Transverse colon (tissue), 4 donors: ENCODE data around the gene SLC16A6. TPM values are rescaled to one million over a fixed set of nuclear protein-coding genes. Genes with fewer than 3 reads are reported as not detected.
A peak's percentile ranks its signal among the peaks of the same experiment; 100 is the strongest.

ENCODE experiments used
- DNase-seq: peaks from one replicate; pipeline ENCODE4 v3.0.0-alpha.2; 2019
- H3K27ac ChIP-seq, 4 donors: fragments of 200-600 bp; sonication (generic); 2 replicates each; pipeline ENCODE4 v1.5.1; 2016 to 2018; ENCODE audit warnings: inconsistent platforms in 4 of 4
- H3K27me3 ChIP-seq: fragments of 200-600 bp; sonication (generic); 2 replicates; pipeline ENCODE4 v1.5.1; 2017; ENCODE audit warnings: inconsistent platforms
- H3K36me3 ChIP-seq, 4 donors: fragments of 200-600 bp; sonication (generic); 2 replicates each; pipeline ENCODE4 v1.5.1; 2017 to 2019; ENCODE audit warnings: inconsistent platforms in 4 of 4
- H3K4me1 ChIP-seq, 4 donors: fragments of 200-600 bp; sonication (generic); 2 replicates each; pipeline ENCODE4 v1.5.1; 2017 to 2020; ENCODE audit warnings: inconsistent platforms in 4 of 4
- H3K4me3 ChIP-seq, 4 donors: fragments of 200-600 bp; sonication (generic); 1 replicate in 1 of 4; 2 replicates in 3 of 4; pipeline versions ENCODE4 v1.5.1 to v1.6.1; 2017 to 2019; ENCODE audit warnings: inconsistent platforms in 4 of 4
- H3K9me3 ChIP-seq, 2 donors: fragments of 200-600 bp; sonication (generic); 2 replicates each; pipeline ENCODE4 v1.5.1; 2017 to 2019; ENCODE audit warnings: inconsistent platforms in 2 of 2
- CTCF ChIP-seq, 5 experiments: fragments of 200-600 bp in 3 of 5; fragments of 450-650 bp in 2 of 5; sonication (generic) in 3 of 5; IDR thresholded peaks; 1 replicate in 2 of 5; 2 replicates in 3 of 5; pipeline ENCODE4 v1.5.1; 2016 to 2017; ENCODE audit warnings: antibody characterized with exemption in 5 of 5, inconsistent platforms in 3 of 5, mild to moderate bottlenecking in 2 of 5, moderate library complexity in 1 of 5
- EP300 ChIP-seq: sonication (generic); formaldehyde crosslinking; IDR thresholded peaks from one replicate; pipeline ENCODE4 v1.6.1; 2017; ENCODE audit warnings: antibody characterized with exemption, low read depth
- POLR2A ChIP-seq: fragments of 450-650 bp; IDR thresholded peaks from one replicate; pipeline ENCODE4 v1.6.1; 2016; ENCODE audit warnings: antibody characterized with exemption, mild to moderate bottlenecking, moderate library complexity
- POLR2AphosphoS5 ChIP-seq, 3 donors: sonication (generic); formaldehyde crosslinking; IDR thresholded peaks; one replicate each; pipeline ENCODE4 v1.6.1; 2016; ENCODE audit warnings: antibody characterized with exemption in 3 of 3
- WGBS, 2 donors: methylation state at CpG; one replicate each; pipeline ENCODE4 v1.1.5; 2018; ENCODE audit warnings: low coverage in 1 of 2; 5-methylcytosine and 5-hydroxymethylcytosine counted together
- in situ Hi-C, 4 donors: fragments of 200-750 bp; cut with MboI; loops; one replicate each; pipeline versions ENCODE4 v1.15.0 to v1.15.1; 2017; ENCODE audit warnings: low sequenced_read_pairs in 3 of 4, low pct_ligation_motif_present in 1 of 4, low pct_unique_long_range_greater_than_20kb in 1 of 4
- intact Hi-C: fragments of 100-400 bp; cut with DNase I; formaldehyde crosslinking; loops from one replicate; pipeline ENCODE4 v1.15.1; 2023; ENCODE audit warnings: low total_unique reads
- total RNA-seq, 4 donors: library from RNA; depleted of rRNA; stranded (reverse); fragments of >200 nt; gene quantifications; one replicate each; pipeline ENCODE4 v1.1.0, GENCODE V29; 2016

The SLC16A6 gene
- total RNA-seq, 4 donors from 2014 or later, result 0.14 to 0.48 TPM; not detected in 2

- in situ Hi-C loops (no loop called here), intact Hi-C loops (no loop called here)
- H3K9me3 ChIP-seq, result no peaks in the 10 kb centered on the region
- no peaks in the 10 kb centered on the region for H3K36me3 ChIP-seq
- DNase-seq, result peak; percentile 84
- whole genome bisulfite sequencing, 2 donors, result 1% methylated on average over 36 of the region's 76 CpGs; no CpG with 5 or more reads in 1 of the 2 donors
- TF ChIP-seq POLR2AphosphoS5 (IDR thresholded peaks at IDR 0.05) (peak in 2 of 3 donors; percentile 54 to 71), POLR2A (peak; percentile 63), CTCF (IDR thresholded peaks at IDR 0.05) (no peak)
- peak overlapping the region; percentile 29 to 57 (median 44) for H3K4me3 ChIP-seq
- H3K27me3 ChIP-seq, result peaks cover 80% of the 10 kb centered on the region
- peaks cover 0 to 28% (median 23%) of the 10 kb centered on the region in 4 donors for H3K4me1 ChIP-seq
- peak overlapping the region; percentile 71 to 81 (median 75) for H3K27ac ChIP-seq
Measured at GRCh38 chr17:68291836-68292688, 1.1 kb upstream of the SLC16A6 start.

- Histone ChIP-seq H3K27me3 (peaks cover 69% of the 10 kb centered on the region), H3K4me1 (peaks cover 0 to 28% (median 23%) of the 10 kb centered on the region in 4 donors), H3K36me3 (no peaks in the 10 kb centered on the region), H3K27ac (peak overlapping the region; percentile 71 to 81 (median 75)), H3K4me3 (peak overlapping the region in 3 of 4 donors; percentile 37 to 57 (median 52)), H3K9me3 (no peaks in the 10 kb centered on the region)
- intact Hi-C loops, result no loop called here
- no peak for TF ChIP-seq CTCF (IDR thresholded peaks at IDR 0.05)
- no peak for TF ChIP-seq POLR2A
- no peak for TF ChIP-seq EP300
- TF ChIP-seq POLR2AphosphoS5 (IDR thresholded peaks at IDR 0.05), result no peak
- in situ Hi-C loops, result no loop called here
- 0 to 9% methylated on average over 5 to 38 of the region's 50 CpGs for WGBS, 2 donors
- DNase-seq, result peak; percentile 54
Measured at GRCh38 chr17:68290268-68290954, 516 bp downstream of the SLC16A6 start.

DNA sequence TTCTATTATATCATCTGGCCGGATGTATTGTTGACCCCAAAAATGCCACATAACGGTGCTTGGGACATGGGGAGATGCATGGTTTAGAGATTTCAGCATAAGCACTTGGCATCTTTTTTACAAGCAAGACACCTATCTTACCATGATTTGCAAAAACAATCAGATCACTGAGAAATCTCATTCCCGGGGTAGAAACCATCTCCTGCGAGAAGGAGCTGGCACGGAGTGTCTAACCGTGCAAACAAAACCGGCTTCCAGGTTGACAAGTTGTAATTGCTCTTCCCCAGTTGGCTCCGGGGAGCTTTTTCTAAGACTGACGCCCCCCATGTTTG is 1.0 kb downstream of the SLC16A6 start:
- Histone ChIP-seq H3K4me3 (peak overlapping the region in 3 of 4 donors; percentile 37 to 57 (median 52)), H3K27me3 (peaks cover 64% of the 10 kb centered on the region), H3K36me3 (no peaks in the 10 kb centered on the region), H3K4me1 (peaks cover 0 to 28% (median 23%) of the 10 kb centered on the region in 4 donors), H3K9me3 (no peaks in the 10 kb centered on the region), H3K27ac (peak overlapping the region in 2 of 4 donors; percentile 77 to 81)
- intact Hi-C loops, result no loop called here
- DNase-seq, result no peak
- in situ Hi-C loops, result no loop called here
- 14 to 22% methylated on average over 7 to 9 of the region's 9 CpGs for WGBS, 2 donors
- TF ChIP-seq POLR2A (no peak), CTCF (IDR thresholded peaks at IDR 0.05) (no peak), POLR2AphosphoS5 (IDR thresholded peaks at IDR 0.05) (no peak), EP300 (no peak)

GRCh38 chr17:68289473-68289872 is 1.5 kb downstream of the SLC16A6 start:
- intact Hi-C loops (no loop called here), in situ Hi-C loops (no loop called here)
- H3K9me3 ChIP-seq, result no peaks in the 10 kb centered on the region
- no peaks in the 10 kb centered on the region for H3K36me3 ChIP-seq
- H3K4me3 ChIP-seq, result no peak overlapping the region
- 71 to 74% methylated on average over 1 to 7 of the region's 7 CpGs for WGBS, 2 donors
- H3K27me3 ChIP-seq, result peaks cover 60% of the 10 kb centered on the region
- H3K4me1 ChIP-seq, result peaks cover 0 to 28% (median 23%) of the 10 kb centered on the region in 4 donors
- DNase-seq, result no peak
- H3K27ac ChIP-seq, result no peak overlapping the region
- TF ChIP-seq POLR2A, result no peak
- TF ChIP-seq CTCF (IDR thresholded peaks at IDR 0.05), result no peak
- no peak for TF ChIP-seq POLR2AphosphoS5 (IDR thresholded peaks at IDR 0.05)
- no peak for TF ChIP-seq EP300
